GM12875 (cell line): Measurements from ENCODE around the gene GALNT9.

Source experiments
- H3K4me3 ChIP-seq: one replicate; pipeline ENCODE4 v1.5.1; 2011; ENCODE audit warnings: low read depth, low read length, control low read depth
- CTCF ChIP-seq: IDR thresholded peaks from 2 replicates; pipeline ENCODE4 v1.5.1; 2011; ENCODE audit warnings: low read depth, mild to moderate bottlenecking, control low read depth, inconsistent platforms, low read length, moderate library complexity, borderline replicate concordance; ENCODE audit not compliant: insufficient read depth

GALNT9 gene

GRCh38 chr12:132146772-132147422, 182.5 kb downstream of the GALNT9 start:
- no peak for TF ChIP-seq CTCF
- no peak overlapping the region for H3K4me3 ChIP-seq
